ENCODE results near the gene RASA4B.

Gene RASA4B

GRCh38 chr7:102451371-102452054 is 66.1 kb downstream of the RASA4B start:
- no peak for DNase-seq

DNA sequence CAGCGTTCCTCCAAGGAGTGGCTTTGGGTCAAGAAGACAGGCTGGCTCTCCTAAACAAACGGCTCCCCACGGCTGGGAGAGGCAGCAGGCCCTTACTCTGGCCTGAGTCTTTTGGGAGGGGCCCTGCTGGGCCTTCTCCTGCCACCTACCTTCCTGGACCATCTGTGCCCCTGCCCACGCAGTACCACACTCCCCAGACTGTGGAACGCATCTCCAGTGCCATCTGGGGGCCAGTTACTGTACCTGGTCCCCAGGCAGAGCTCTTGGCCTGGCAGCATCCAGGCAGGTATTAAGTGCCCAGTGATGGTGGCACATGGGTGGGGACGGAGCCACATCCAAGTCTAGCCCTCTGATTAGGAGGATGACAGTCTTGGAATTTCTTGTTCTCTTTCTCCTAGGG is 67.3 kb downstream of the RASA4B start:
- no peak for DNase-seq

- no peak for DNase-seq
These were observed 68.4 kb downstream of the RASA4B start for GRCh38 chr7:102449136-102449535.

DNA sequence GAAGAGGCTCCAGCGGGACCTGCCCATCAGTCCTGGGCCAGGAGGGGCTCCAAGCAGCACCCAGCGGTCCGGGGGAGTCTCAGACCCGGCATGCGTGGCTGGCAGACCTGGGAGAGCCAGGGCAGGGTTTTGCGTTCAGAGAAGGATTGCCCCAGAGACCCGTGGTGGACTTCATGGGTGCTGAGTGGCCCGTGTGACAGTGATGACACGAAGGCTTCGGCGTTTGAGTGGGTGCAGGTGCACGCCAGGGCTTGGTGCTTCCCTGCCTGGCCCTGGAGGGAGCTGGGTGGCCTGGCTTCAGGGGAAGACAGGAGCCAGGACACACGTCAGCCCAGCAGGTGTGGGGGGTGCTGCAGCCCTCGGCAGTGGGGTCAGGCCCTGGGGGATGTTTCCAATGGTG is 70.3 kb downstream of the RASA4B start:
- no peak for DNase-seq

- no peak for DNase-seq
These were observed 71.0 kb downstream of the RASA4B start for GRCh38 chr7:102446387-102447156.

- no peak for DNase-seq
These were observed 71.9 kb downstream of the RASA4B start for GRCh38 chr7:102445674-102446071.

- DNase-seq: no peak
These were observed 72.5 kb downstream of the RASA4B start for GRCh38 chr7:102444961-102445673.

- peak in 1 of 2 experiments; percentile 28 for DNase-seq
These were observed 77.4 kb downstream of the RASA4B start for GRCh38 chr7:102439963-102440795.

DNA sequence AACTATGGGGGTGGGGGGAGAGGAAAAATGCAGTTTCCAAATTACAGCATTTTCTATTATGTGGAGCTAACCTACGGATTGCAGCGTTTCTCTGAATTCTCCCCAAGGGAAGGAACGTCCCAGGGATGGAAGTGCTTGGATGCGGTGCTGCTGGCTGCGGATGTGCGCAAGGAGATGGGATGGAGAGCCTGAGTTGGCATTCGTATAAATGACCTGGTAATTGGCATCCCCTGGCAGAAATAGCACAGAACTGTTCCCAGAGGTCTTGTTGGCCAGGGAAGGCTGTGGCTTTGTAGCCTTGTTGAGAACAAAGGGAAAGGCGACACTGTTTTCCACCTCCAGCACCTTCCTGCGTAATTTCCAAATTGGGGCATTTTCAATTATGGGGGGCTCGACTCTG is 81.5 kb downstream of the RASA4B start:
- DNase-seq: no peak

DNA sequence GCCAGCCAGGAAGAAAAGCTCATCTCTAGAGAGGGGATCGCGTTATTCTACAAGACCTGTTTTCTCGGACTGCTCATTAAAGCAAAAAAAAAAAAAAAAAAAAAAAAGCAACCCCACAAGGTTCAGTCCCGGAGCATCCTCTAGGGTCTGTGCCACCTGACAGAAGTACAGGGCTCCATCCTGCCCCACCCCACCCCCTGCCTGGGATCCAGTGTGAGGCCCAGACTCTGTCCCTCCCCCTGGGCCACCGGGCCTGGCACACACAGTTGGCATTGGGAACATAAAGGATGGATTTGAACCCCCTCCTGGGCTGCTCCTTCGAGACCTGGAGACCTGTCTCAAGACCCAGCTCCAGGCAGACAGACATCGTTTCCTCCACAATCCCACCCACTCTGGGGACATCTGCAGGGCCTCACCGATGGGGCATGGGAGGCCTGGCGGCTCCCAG is 83.5 kb downstream of the RASA4B start:
- no peak for DNase-seq

- peak; percentile 6 to 65 for DNase-seq
These were observed 84.1 kb downstream of the RASA4B start, which contains the start of gene ORAI2 for GRCh38 chr7:102433219-102434038. Gene ORAI2 (plus strand): TSS chr7:102433575. CDS start chr7:102438957, 5,382 bp downstream.
